GM10847 (cell line): Measurements from ENCODE around the gene ILRUN.

Experiments used
- POLR2A ChIP-seq: IDR thresholded peaks from 2 replicates; pipeline ENCODE4 v1.6.1; 2011; ENCODE audit not compliant: insufficient read length; ENCODE audit errors: extremely low read depth

ILRUN gene

GRCh38 chr6:34652263-34652662, 44.3 kb downstream of the ILRUN start:
- TF ChIP-seq POLR2A = no peak

GRCh38 chr6:34650823-34651222, 45.7 kb downstream of the ILRUN start:
- no peak for TF ChIP-seq POLR2A

GRCh38 chr6:34648806-34649205, 47.8 kb downstream of the ILRUN start:
- TF ChIP-seq POLR2A = no peak
